Measurements from ENCODE around the gene PKNOX1. TPM values are rescaled to one million over a fixed set of nuclear protein-coding genes. Genes with fewer than 3 reads are reported as not detected.
"Not testable (repeated sequence)": the region's sequence is repeated elsewhere in the genome, so short reads cannot be mapped to it uniquely, and the experiment has no call there.

Gene PKNOX1
- total RNA-seq, 1 experiment from 2014 or later: 15.0 TPM

- DNase-seq (ENCODE audit: unreplicated experiment); POLR2A ChIA-PET; H3K9me3 Mint-ChIP-seq (ENCODE audit: unreplicated experiment); H3K36me3 Mint-ChIP-seq (ENCODE audit: insufficient read depth, unreplicated experiment); BruUV-seq (replicated peaks); H3K27me3 Mint-ChIP-seq (ENCODE audit: insufficient read depth, unreplicated experiment); H3K4me1 Mint-ChIP-seq (ENCODE audit: insufficient read depth, unreplicated experiment); H3K27ac Mint-ChIP-seq (ENCODE audit: low read depth, unreplicated experiment); intact Hi-C loops (cut with micrococcal nuclease); H3K4me3 Mint-ChIP-seq (ENCODE audit: unreplicated experiment); CTCF ChIA-PET: not testable (repeated sequence)
These were observed 64.3 kb downstream of the PKNOX1 start for GRCh38 chr21:43038659-43039044.

GRCh38 chr21:43042169-43042568 is 67.8 kb downstream of the PKNOX1 start:
- CTCF ChIA-PET; H3K36me3 Mint-ChIP-seq (ENCODE audit: insufficient read depth, unreplicated experiment); H3K4me3 Mint-ChIP-seq (ENCODE audit: unreplicated experiment); H3K27ac Mint-ChIP-seq (ENCODE audit: low read depth, unreplicated experiment); H3K4me1 Mint-ChIP-seq (ENCODE audit: insufficient read depth, unreplicated experiment); DNase-seq (ENCODE audit: unreplicated experiment); BruUV-seq (replicated peaks); POLR2A ChIA-PET; intact Hi-C loops (cut with micrococcal nuclease); H3K9me3 Mint-ChIP-seq (ENCODE audit: unreplicated experiment); H3K27me3 Mint-ChIP-seq (ENCODE audit: insufficient read depth, unreplicated experiment): not testable (repeated sequence)

DNA sequence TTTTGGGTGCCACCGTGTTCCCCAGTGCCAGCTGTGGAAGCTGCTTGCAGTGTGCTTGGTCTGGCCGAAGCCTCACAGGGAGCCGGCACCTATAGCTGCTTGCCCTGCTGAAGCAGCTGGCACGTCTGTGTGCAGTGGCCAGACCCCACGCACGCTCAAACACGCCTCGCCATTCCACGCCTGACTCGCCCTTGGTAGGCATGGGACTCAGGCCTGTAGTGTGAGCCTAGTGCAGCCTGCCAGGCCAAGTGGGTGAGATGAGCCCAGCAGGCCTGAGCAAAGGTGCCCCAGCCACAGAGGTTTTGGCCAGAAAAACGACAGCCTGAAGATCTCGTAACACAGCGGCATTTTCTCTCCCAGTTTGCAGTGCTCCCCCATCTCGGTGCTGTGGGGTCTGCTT is 68.9 kb downstream of the PKNOX1 start:
- intact Hi-C loops (cut with micrococcal nuclease); H3K9me3 Mint-ChIP-seq (ENCODE audit: unreplicated experiment); H3K36me3 Mint-ChIP-seq (ENCODE audit: insufficient read depth, unreplicated experiment): not testable (repeated sequence)

DNA sequence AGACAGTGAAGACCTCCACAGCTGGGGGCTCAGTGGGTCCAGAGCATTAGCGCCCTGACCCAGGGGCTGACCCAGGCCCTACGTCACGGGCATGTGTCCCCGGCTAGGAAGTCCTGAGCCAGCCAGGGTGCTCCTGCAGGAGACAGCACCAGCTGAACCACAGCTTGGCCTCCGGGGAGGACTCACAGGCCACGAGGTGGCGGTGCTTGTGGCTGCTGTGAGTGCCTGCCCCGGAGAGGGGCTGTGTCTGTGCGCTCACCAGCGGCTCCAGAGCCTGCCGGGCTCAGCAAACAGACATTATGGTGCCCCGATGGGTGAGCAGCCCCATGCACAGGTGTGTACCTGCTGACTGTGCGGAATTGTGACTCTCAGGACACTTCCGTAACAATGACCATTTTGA is 70.2 kb downstream of the PKNOX1 start:
- H3K9me3 Mint-ChIP-seq (ENCODE audit: unreplicated experiment); H3K4me3 Mint-ChIP-seq (ENCODE audit: unreplicated experiment); BruUV-seq (replicated peaks); DNase-seq (ENCODE audit: unreplicated experiment); H3K27me3 Mint-ChIP-seq (ENCODE audit: insufficient read depth, unreplicated experiment); H3K36me3 Mint-ChIP-seq (ENCODE audit: insufficient read depth, unreplicated experiment); POLR2A ChIA-PET; H3K27ac Mint-ChIP-seq (ENCODE audit: low read depth, unreplicated experiment); intact Hi-C loops (cut with micrococcal nuclease); H3K4me1 Mint-ChIP-seq (ENCODE audit: insufficient read depth, unreplicated experiment); CTCF ChIA-PET: not testable (repeated sequence)

More for the DNA sequence above, 68.9 kb downstream of the PKNOX1 start:
- H3K27me3 Mint-ChIP-seq (ENCODE audit: insufficient read depth, unreplicated experiment); H3K4me1 Mint-ChIP-seq (ENCODE audit: insufficient read depth, unreplicated experiment); H3K4me3 Mint-ChIP-seq (ENCODE audit: unreplicated experiment); H3K27ac Mint-ChIP-seq (ENCODE audit: low read depth, unreplicated experiment); DNase-seq (ENCODE audit: unreplicated experiment); BruUV-seq (replicated peaks); CTCF ChIA-PET; POLR2A ChIA-PET: not testable (repeated sequence)

- CTCF ChIA-PET: not testable (repeated sequence)
These were observed 71.0 kb downstream of the PKNOX1 start for GRCh38 chr21:43045165-43045875.

DNA sequence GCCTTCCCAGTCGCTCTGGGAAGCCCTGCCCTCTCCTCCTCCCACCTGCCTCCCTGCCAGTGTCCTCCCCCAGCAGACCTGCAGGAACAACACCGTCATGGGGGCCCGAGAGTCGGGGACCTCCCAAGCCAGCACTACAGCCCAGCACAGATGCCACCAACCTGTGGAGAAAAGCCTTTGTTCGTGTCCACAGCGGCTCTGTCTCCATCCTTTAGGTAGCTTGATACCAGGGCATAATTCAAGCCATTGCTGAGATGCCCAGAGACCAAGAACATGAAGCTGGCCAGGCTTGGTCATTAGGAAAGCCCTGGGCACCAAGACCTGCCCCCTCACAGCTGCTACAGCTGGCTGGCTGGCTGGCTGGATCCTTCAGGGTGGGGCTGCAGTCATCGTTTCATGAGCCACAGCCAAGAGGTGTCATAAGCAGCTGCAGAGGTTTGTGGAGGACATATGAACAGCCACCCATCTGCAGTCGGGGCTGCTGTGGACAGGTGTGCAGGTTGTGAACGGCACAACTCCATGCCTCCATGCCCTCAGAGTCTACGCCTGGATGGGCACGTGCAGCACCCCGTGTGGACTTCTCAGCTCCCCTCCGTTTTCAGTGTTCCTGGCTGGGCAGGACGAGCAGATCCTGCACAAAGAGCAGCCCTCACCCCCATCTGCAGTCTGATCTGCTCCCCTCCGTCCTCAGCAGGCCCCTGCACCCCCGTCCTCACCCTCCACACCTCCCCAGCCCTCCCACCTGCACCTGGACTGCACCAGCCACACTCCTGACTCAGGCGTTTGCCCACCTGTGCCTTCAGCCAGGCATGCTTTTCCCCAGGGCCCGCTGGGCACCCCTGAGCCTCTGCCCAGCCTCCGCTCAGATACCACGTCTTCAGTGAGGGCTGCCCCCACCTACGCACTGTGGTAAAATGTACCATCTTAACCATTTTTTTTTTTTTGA is 71.8 kb downstream of the PKNOX1 start:
- H3K9me3 Mint-ChIP-seq (ENCODE audit: unreplicated experiment); POLR2A ChIA-PET; CTCF ChIA-PET; intact Hi-C loops (cut with micrococcal nuclease); H3K36me3 Mint-ChIP-seq (ENCODE audit: insufficient read depth, unreplicated experiment); H3K27ac Mint-ChIP-seq (ENCODE audit: low read depth, unreplicated experiment); H3K4me1 Mint-ChIP-seq (ENCODE audit: insufficient read depth, unreplicated experiment); H3K4me3 Mint-ChIP-seq (ENCODE audit: unreplicated experiment); H3K27me3 Mint-ChIP-seq (ENCODE audit: insufficient read depth, unreplicated experiment); BruUV-seq (replicated peaks): not testable (repeated sequence)
- DNase-seq (ENCODE audit: unreplicated experiment): peak; percentile 1

More at GRCh38 chr21:43045165-43045875, 71.0 kb downstream of the PKNOX1 start:
- BruUV-seq (replicated peaks); DNase-seq (ENCODE audit: unreplicated experiment); H3K4me1 Mint-ChIP-seq (ENCODE audit: insufficient read depth, unreplicated experiment); intact Hi-C loops (cut with micrococcal nuclease); H3K36me3 Mint-ChIP-seq (ENCODE audit: insufficient read depth, unreplicated experiment); POLR2A ChIA-PET; H3K27me3 Mint-ChIP-seq (ENCODE audit: insufficient read depth, unreplicated experiment); H3K27ac Mint-ChIP-seq (ENCODE audit: low read depth, unreplicated experiment); H3K9me3 Mint-ChIP-seq (ENCODE audit: unreplicated experiment); H3K4me3 Mint-ChIP-seq (ENCODE audit: unreplicated experiment): not testable (repeated sequence)

GRCh38 chr21:43053112-43053511 is 78.8 kb downstream of the PKNOX1 start:
- H3K9me3 Mint-ChIP-seq (ENCODE audit: unreplicated experiment); CTCF ChIA-PET; POLR2A ChIA-PET; intact Hi-C loops (cut with micrococcal nuclease); H3K36me3 Mint-ChIP-seq (ENCODE audit: insufficient read depth, unreplicated experiment); H3K27me3 Mint-ChIP-seq (ENCODE audit: insufficient read depth, unreplicated experiment); DNase-seq (ENCODE audit: unreplicated experiment); H3K4me1 Mint-ChIP-seq (ENCODE audit: insufficient read depth, unreplicated experiment); H3K4me3 Mint-ChIP-seq (ENCODE audit: unreplicated experiment); H3K27ac Mint-ChIP-seq (ENCODE audit: low read depth, unreplicated experiment): not testable (repeated sequence)
- TSS peak; percentile 66 for BruUV-seq (replicated peaks)

- DNase-seq (ENCODE audit: unreplicated experiment); intact Hi-C loops (cut with micrococcal nuclease); H3K4me1 Mint-ChIP-seq (ENCODE audit: insufficient read depth, unreplicated experiment); CTCF ChIA-PET; BruUV-seq (replicated peaks); POLR2A ChIA-PET; H3K27me3 Mint-ChIP-seq (ENCODE audit: insufficient read depth, unreplicated experiment); H3K36me3 Mint-ChIP-seq (ENCODE audit: insufficient read depth, unreplicated experiment); H3K4me3 Mint-ChIP-seq (ENCODE audit: unreplicated experiment); H3K9me3 Mint-ChIP-seq (ENCODE audit: unreplicated experiment); H3K27ac Mint-ChIP-seq (ENCODE audit: low read depth, unreplicated experiment): not testable (repeated sequence)
These were observed 88.7 kb downstream of the PKNOX1 start for GRCh38 chr21:43062955-43063664.

DNA sequence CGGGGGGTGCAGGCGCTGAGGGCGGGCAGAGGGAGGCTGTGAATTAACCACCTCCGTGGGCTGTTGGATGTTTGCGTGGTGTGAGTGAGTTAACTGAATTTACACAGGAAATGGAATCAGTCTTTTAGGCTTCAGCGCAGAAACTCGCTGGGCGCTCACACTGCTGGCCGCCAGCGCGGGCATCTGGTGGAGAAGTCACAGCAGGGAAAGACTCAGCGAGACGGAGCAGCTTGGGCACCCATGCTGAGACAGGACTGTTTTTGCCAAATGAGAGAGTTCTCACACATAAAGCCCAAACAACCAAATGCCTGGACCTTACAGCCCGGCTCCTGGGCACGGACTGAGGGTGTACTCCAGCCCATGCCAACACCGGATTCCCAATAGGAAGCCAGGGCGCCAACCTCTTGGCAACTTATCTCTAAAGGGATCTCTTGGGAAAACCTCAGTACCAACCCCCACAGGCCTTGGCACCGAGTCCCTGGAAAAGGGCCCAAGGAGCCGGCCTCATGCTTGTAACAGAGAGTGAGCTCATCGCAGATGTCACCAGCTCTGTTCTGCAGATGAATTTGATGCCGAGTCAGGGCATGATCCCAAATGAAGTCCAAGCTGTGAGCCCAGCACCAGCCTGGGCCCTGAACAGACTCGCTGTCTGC is 90.0 kb downstream of the PKNOX1 start:
- DNase-seq (ENCODE audit: unreplicated experiment); H3K9me3 Mint-ChIP-seq (ENCODE audit: unreplicated experiment); BruUV-seq (replicated peaks); H3K4me1 Mint-ChIP-seq (ENCODE audit: insufficient read depth, unreplicated experiment); CTCF ChIA-PET; H3K36me3 Mint-ChIP-seq (ENCODE audit: insufficient read depth, unreplicated experiment); POLR2A ChIA-PET; intact Hi-C loops (cut with micrococcal nuclease); H3K27ac Mint-ChIP-seq (ENCODE audit: low read depth, unreplicated experiment); H3K27me3 Mint-ChIP-seq (ENCODE audit: insufficient read depth, unreplicated experiment); H3K4me3 Mint-ChIP-seq (ENCODE audit: unreplicated experiment): not testable (repeated sequence)

All from MCF 10A (cell line).